ENCODE measurements around the gene HMCES. TPM values are rescaled to one million over a fixed set of nuclear protein-coding genes. Genes with fewer than 3 reads are reported as not detected.

The HMCES gene
- total and polyA plus RNA-seq, 2 experiments from 2014 or later, result 20.1 to 34.3 TPM

DNA sequence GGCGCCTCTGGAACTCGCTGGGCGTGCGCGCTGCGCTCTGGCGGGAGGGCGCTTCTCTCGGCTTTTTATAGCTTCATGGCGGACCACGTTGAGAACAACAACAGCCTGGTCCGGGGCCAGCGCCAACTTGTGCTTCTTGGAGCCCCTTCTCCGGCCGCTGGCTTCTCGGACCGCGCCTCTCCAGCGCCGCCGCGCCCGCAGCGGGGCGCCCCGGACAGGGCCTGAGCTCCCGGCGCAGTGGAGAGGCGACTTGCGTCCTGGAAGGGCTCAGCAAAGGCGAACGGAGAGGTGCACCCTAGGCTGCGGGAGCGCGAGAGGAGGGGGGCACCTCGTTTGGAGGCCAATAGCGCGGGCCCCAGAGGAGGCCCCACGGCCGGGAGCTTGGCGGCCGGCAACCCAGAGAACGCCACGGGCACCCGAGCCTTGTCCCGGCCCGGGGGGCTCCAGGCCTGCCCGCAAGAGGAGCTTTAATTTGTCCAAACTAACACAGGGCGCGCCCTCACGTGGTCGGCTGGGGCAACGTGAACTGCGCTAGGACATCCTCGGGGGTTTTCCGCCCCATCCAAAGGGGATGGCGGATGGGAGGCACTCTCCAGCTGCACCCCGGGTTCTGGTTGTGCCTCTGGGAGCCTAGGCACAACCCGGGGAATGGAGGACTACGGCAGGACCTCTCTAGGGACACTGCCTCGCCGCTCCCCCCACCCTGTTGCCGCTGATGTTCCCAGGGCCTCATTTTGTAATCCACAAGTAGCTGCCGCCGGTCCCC lies 37.8 kb downstream of the HMCES start:
- peak overlapping the region; percentile 90 for H3K4me3 ChIP-seq
- TF ChIP-seq EZH2 (IDR thresholded peaks at IDR 0.05; ENCODE audit: borderline replicate concordance), result no peak
- TF ChIP-seq, protein P1, sequence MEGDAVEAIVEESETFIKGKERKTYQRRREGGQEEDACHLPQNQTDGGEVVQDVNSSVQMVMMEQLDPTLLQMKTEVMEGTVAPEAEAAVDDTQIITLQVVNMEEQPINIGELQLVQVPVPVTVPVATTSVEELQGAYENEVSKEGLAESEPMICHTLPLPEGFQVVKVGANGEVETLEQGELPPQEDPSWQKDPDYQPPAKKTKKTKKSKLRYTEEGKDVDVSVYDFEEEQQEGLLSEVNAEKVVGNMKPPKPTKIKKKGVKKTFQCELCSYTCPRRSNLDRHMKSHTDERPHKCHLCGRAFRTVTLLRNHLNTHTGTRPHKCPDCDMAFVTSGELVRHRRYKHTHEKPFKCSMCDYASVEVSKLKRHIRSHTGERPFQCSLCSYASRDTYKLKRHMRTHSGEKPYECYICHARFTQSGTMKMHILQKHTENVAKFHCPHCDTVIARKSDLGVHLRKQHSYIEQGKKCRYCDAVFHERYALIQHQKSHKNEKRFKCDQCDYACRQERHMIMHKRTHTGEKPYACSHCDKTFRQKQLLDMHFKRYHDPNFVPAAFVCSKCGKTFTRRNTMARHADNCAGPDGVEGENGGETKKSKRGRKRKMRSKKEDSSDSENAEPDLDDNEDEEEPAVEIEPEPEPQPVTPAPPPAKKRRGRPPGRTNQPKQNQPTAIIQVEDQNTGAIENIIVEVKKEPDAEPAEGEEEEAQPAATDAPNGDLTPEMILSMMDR (IDR thresholded peaks at IDR 0.05; ENCODE audit: poor library complexity), result peak; percentile 64
- TF ChIP-seq EZH2phosphoT487 (IDR thresholded peaks at IDR 0.05; ENCODE audit: low read depth, severe bottlenecking, unreplicated experiment), result no peak
- H4K20me1 ChIP-seq (ENCODE audit: insufficient read depth, poor library complexity, severe bottlenecking), result peaks cover 19% of the 10 kb centered on the region
- H3K9me2 ChIP-seq (replicated peaks; ENCODE audit: insufficient read depth), result no peaks in the 10 kb centered on the region
- H2AFZ ChIP-seq, result peak overlapping the region; percentile 98
- H3K4me2 ChIP-seq, result peak overlapping the region; percentile 90
- no peaks in the 10 kb centered on the region for H3K9me3 ChIP-seq (ENCODE audit: low read depth)
- H3K4me1 ChIP-seq (ENCODE audit: insufficient read depth), result peaks cover 11% of the 10 kb centered on the region
- DNase-seq (ENCODE audit: low spot score), result peak; percentile 91
- 3% methylated on average over 63 of the region's 65 CpGs for WGBS (ENCODE audit: low lambda C conversion rate, missing lambda C conversion rate)
- H3K79me2 ChIP-seq, result peaks cover 21% of the 10 kb centered on the region
- no peaks in the 10 kb centered on the region for H3K27me3 ChIP-seq
- H3K27ac ChIP-seq, result peak overlapping the region; percentile 99
- H3K36me3 ChIP-seq (replicated peaks; ENCODE audit: insufficient read depth, low read depth), result no peaks in the 10 kb centered on the region

DNA sequence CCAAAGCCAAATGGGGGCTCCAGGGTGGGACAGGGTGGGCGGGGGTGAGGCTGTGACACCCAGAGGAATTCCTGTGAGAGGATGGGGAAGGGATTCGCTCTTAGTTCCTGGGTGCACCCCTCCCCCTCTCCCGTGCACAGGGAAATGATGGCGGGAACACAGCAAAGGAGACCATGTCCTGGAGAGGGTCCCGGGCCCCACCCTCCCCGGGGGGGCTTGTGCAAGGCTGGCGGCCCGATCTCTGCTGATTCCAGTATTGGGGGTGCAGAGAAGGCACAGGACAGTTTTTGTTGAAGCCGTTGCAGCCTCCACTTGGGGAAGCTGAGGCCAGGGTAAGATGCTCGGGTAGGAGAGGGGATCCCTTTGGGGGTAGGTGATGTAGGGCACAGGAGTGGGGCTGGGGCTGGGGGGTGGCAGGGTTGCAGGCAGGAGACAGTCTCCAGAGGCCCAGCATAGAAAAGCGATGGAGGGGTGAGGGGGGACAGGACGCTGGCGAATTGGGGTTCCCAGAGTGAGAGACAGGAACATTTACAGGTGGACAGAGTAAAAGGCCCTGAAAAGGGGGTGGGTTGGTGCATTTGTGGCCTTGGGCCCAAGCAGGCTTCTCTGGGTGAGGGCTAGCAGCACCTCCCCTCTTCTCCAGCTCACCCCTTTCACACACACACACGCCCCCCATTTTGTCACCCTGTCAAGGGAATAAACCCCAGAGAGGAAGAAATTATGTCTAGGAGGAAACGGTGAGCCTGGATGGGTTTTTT lies 38.5 kb downstream of the HMCES start:
- Histone ChIP-seq H3K27ac (peak overlapping the region; percentile 99), H2AFZ (peak overlapping the region; percentile 98)

DNA sequence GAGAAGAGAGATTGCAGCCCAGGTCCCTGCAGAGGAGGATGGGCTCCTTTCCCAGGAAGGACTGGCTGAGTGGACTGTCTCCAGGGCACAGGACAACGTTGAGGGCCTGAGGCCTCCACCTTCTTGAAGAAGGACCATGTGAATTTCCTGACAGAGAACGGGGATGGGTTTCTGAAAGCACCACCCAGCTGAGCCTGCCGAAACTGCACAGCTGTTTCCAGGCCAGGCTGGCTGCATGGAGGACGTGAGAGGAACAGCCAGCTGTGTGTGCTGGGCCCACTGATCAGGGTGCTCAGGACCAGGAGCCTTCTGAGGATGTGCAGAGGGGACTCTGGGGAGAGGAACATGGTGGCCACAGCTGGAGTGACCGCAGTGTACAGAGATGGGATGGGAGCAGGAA lies 39.2 kb downstream of the HMCES start:
- TF ChIP-seq EZH2 (IDR thresholded peaks at IDR 0.05; ENCODE audit: borderline replicate concordance), result no peak
- TF ChIP-seq, protein P1 (IDR thresholded peaks at IDR 0.05; ENCODE audit: poor library complexity), result no peak
- TF ChIP-seq EZH2phosphoT487 (IDR thresholded peaks at IDR 0.05; ENCODE audit: low read depth, severe bottlenecking, unreplicated experiment), result no peak
- Histone ChIP-seq H3K4me1 (ENCODE audit: insufficient read depth) (peaks cover 11% of the 10 kb centered on the region), H4K20me1 (ENCODE audit: insufficient read depth, poor library complexity, severe bottlenecking) (peaks cover 19% of the 10 kb centered on the region), H3K9me2 (replicated peaks; ENCODE audit: insufficient read depth) (no peaks in the 10 kb centered on the region), H2AFZ (no peak overlapping the region), H3K4me2 (no peak overlapping the region), H3K27ac (no peak overlapping the region), H3K79me2 (peaks cover 21% of the 10 kb centered on the region), H3K36me3 (replicated peaks; ENCODE audit: insufficient read depth, low read depth) (no peaks in the 10 kb centered on the region), H3K27me3 (no peaks in the 10 kb centered on the region), H3K4me3 (no peak overlapping the region), H3K9me3 (ENCODE audit: low read depth) (no peaks in the 10 kb centered on the region)
- 69% methylated on average over 5 of the region's 5 CpGs for WGBS (ENCODE audit: low lambda C conversion rate, missing lambda C conversion rate)
- no peak for DNase-seq (ENCODE audit: low spot score)

More for the DNA sequence above, 38.5 kb downstream of the HMCES start:
- Histone ChIP-seq H3K9me3 (ENCODE audit: low read depth) (no peaks in the 10 kb centered on the region), H3K27me3 (no peaks in the 10 kb centered on the region), H4K20me1 (ENCODE audit: insufficient read depth, poor library complexity, severe bottlenecking) (peaks cover 19% of the 10 kb centered on the region), H3K9me2 (replicated peaks; ENCODE audit: insufficient read depth) (no peaks in the 10 kb centered on the region), H3K36me3 (replicated peaks; ENCODE audit: insufficient read depth, low read depth) (no peaks in the 10 kb centered on the region), H3K79me2 (peaks cover 21% of the 10 kb centered on the region), H3K4me2 (peak overlapping the region; percentile 90), H3K4me3 (peak overlapping the region; percentile 90), H3K4me1 (ENCODE audit: insufficient read depth) (peaks cover 11% of the 10 kb centered on the region)
- no peak for DNase-seq (ENCODE audit: low spot score)
- TF ChIP-seq EZH2 (IDR thresholded peaks at IDR 0.05; ENCODE audit: borderline replicate concordance) (no peak), EZH2phosphoT487 (IDR thresholded peaks at IDR 0.05; ENCODE audit: low read depth, severe bottlenecking, unreplicated experiment) (no peak)
- TF ChIP-seq, protein P1 (IDR thresholded peaks at IDR 0.05; ENCODE audit: poor library complexity), result no peak
- 64% methylated on average over 9 of the region's 15 CpGs for WGBS (ENCODE audit: low lambda C conversion rate, missing lambda C conversion rate)

All from hepatocyte (in vitro differentiated cells).